ENCODE results near the gene ZNF700.
"Not testable (repeated sequence)": the region's sequence is repeated elsewhere in the genome, so short reads cannot be mapped to it uniquely, and the experiment has no call there.

DNA sequence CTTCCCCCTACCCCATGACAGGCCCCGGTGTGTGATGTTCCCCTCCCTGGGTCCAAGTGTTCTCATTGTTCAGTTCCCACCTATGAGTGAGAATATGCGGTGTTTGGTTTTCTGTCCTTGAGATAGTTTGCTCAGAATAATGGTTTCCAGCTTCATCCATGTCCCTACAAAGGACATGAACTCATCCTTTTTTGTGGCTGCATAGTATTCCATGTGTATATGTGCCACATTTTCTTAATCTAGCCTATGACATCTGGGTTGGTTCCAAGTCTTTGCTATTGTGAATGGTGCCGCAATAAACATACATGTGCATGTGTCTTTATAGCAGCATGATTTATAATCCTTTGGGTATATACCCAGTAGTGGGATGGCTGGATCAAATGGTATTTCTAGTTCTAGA lies 13.5 kb downstream of the ZNF700 start:
- TF ChIP-seq, protein P1, sequence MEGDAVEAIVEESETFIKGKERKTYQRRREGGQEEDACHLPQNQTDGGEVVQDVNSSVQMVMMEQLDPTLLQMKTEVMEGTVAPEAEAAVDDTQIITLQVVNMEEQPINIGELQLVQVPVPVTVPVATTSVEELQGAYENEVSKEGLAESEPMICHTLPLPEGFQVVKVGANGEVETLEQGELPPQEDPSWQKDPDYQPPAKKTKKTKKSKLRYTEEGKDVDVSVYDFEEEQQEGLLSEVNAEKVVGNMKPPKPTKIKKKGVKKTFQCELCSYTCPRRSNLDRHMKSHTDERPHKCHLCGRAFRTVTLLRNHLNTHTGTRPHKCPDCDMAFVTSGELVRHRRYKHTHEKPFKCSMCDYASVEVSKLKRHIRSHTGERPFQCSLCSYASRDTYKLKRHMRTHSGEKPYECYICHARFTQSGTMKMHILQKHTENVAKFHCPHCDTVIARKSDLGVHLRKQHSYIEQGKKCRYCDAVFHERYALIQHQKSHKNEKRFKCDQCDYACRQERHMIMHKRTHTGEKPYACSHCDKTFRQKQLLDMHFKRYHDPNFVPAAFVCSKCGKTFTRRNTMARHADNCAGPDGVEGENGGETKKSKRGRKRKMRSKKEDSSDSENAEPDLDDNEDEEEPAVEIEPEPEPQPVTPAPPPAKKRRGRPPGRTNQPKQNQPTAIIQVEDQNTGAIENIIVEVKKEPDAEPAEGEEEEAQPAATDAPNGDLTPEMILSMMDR (IDR thresholded peaks at IDR 0.05; ENCODE audit: poor library complexity, severe bottlenecking) = not testable (repeated sequence)
- TF ChIP-seq RAD21 (conservative IDR thresholded peaks at IDR 0.05); EZH2 (IDR thresholded peaks at IDR 0.05; ENCODE audit: borderline replicate concordance, insufficient read depth, low read length, poor library complexity, severe bottlenecking); POLR2AphosphoS5 (IDR thresholded peaks at IDR 0.05); EP300 (conservative IDR thresholded peaks at IDR 0.05; ENCODE audit: poor library complexity, severe bottlenecking): not testable (repeated sequence)

Measured in neural cell (in vitro differentiated cells).